H9 (cell line): ENCODE measurements around the gene PCDH9. TPM values are rescaled to one million over a fixed set of nuclear protein-coding genes. Genes with fewer than 3 reads are reported as not detected.

Experiments used
- DNase-seq: peaks from one replicate; pipeline ENCODE4 v3.0.0-alpha.2; 2017
- H2AFZ ChIP-seq: one replicate; pipeline ENCODE4 v1.6.1; 2013; ENCODE audit warnings: mild to moderate bottlenecking, low read length, control low read depth, moderate library complexity
- H2AK5ac ChIP-seq: 2 replicates; pipeline ENCODE4 v1.6.1; 2013; ENCODE audit warnings: low read length, control low read depth, mixed read lengths; ENCODE audit not compliant: insufficient read length
- H2BK120ac ChIP-seq: one replicate; pipeline ENCODE4 v1.6.1; 2013; ENCODE audit warnings: low read depth, mild to moderate bottlenecking, low read length, control low read depth, inconsistent platforms; ENCODE audit not compliant: poor library complexity, severe bottlenecking
- H2BK12ac ChIP-seq: 2 replicates; pipeline ENCODE4 v1.6.1; 2013; ENCODE audit warnings: low read length, control low read depth, mixed read lengths, low read depth; ENCODE audit not compliant: insufficient read length
- H2BK15ac ChIP-seq: 2 replicates; pipeline ENCODE4 v1.6.1; 2013; ENCODE audit warnings: low read depth, low read length, control low read depth
- H2BK20ac ChIP-seq: one replicate; pipeline ENCODE4 v1.6.1; 2013; ENCODE audit warnings: low read depth, mild to moderate bottlenecking, low read length, control low read depth, inconsistent platforms; ENCODE audit not compliant: poor library complexity, severe bottlenecking
- H2BK5ac ChIP-seq: 2 replicates; pipeline ENCODE4 v1.6.1; 2013; ENCODE audit warnings: low read length, control low read depth, mixed read lengths; ENCODE audit not compliant: insufficient read length
- H3K14ac ChIP-seq: 2 replicates; pipeline ENCODE4 v1.6.1; 2013; ENCODE audit warnings: low read length, control low read depth; ENCODE audit not compliant: insufficient read depth
- H3K18ac ChIP-seq: 2 replicates; pipeline ENCODE4 v1.6.1; 2013; ENCODE audit warnings: low read depth, mild to moderate bottlenecking, mixed read lengths, low read length, control low read depth; ENCODE audit not compliant: insufficient read length
- H3K23ac ChIP-seq: 2 replicates; pipeline ENCODE4 v1.6.1; 2013; ENCODE audit warnings: low read length, control low read depth, mixed read lengths, low read depth; ENCODE audit not compliant: insufficient read length
- H3K23me2 ChIP-seq: 2 replicates; pipeline ENCODE4 v1.6.1; 2013; ENCODE audit warnings: low read depth, mild to moderate bottlenecking, mixed read lengths, low read length, control low read depth; ENCODE audit not compliant: insufficient read length, poor library complexity, severe bottlenecking
- H3K27ac ChIP-seq: 2 replicates; pipeline ENCODE4 v1.5.1; 2013; ENCODE audit warnings: low read length, control low read depth, mixed read lengths, low read depth; ENCODE audit not compliant: insufficient read length
- H3K27me3 ChIP-seq: 2 replicates; pipeline ENCODE4 v1.6.1; 2013; ENCODE audit warnings: low read length, control low read depth, inconsistent platforms; ENCODE audit not compliant: insufficient read depth
- H3K4ac ChIP-seq: 2 replicates; pipeline ENCODE4 v1.6.1; 2013; ENCODE audit warnings: low read depth, mild to moderate bottlenecking, control low read depth, inconsistent platforms, low read length, moderate library complexity
- H3K4me1 ChIP-seq: 2 replicates; pipeline ENCODE4 v1.6.1; 2013; ENCODE audit warnings: low read length, control low read depth, inconsistent platforms; ENCODE audit not compliant: insufficient read depth
- H3K4me2 ChIP-seq: 2 replicates; pipeline ENCODE4 v1.6.1; 2013; ENCODE audit warnings: low read length, control low read depth, mixed read lengths; ENCODE audit not compliant: insufficient read length, insufficient read depth
- H3K56ac ChIP-seq: 2 replicates; pipeline ENCODE4 v1.6.1; 2013; ENCODE audit warnings: low read depth, mild to moderate bottlenecking, mixed read lengths, low read length, control low read depth; ENCODE audit not compliant: insufficient read length
- H3K79me1 ChIP-seq: 2 replicates; pipeline ENCODE4 v1.6.1; 2013; ENCODE audit warnings: low read depth, mild to moderate bottlenecking, moderate library complexity, low read length, control low read depth, inconsistent platforms; ENCODE audit not compliant: insufficient read depth, poor library complexity, severe bottlenecking
- H3K79me2 ChIP-seq: 2 replicates; pipeline ENCODE4 v1.6.1; 2013; ENCODE audit warnings: low read length, control low read depth, inconsistent platforms; ENCODE audit not compliant: insufficient read depth
- H3K9ac ChIP-seq: 2 replicates; pipeline ENCODE4 v1.6.1; 2013; ENCODE audit warnings: low read length, control low read depth, mixed read lengths; ENCODE audit not compliant: insufficient read length; ENCODE audit errors: extremely low read depth
- H3K9me3 ChIP-seq: one replicate; pipeline ENCODE4 v1.6.1; 2013; ENCODE audit warnings: low read depth, low read length, inconsistent platforms; ENCODE audit not compliant: control insufficient read depth
- H3T11ph ChIP-seq: one replicate; pipeline ENCODE4 v1.6.1; 2013; ENCODE audit warnings: mild to moderate bottlenecking, low read length, control low read depth, inconsistent platforms
- H4K20me1 ChIP-seq: one replicate; pipeline ENCODE4 v1.6.1; 2013; ENCODE audit not compliant: control insufficient read depth, insufficient read length, insufficient read depth
- H4K5ac ChIP-seq: 2 replicates; pipeline ENCODE4 v1.6.1; 2013; ENCODE audit warnings: low read depth, mild to moderate bottlenecking, mixed read lengths, low read length, control low read depth; ENCODE audit not compliant: insufficient read length
- H4K8ac ChIP-seq: replicated peaks from 2 replicates; pipeline ENCODE4 v1.6.1; 2013; ENCODE audit warnings: low read length, control low read depth, mixed read lengths, low read depth; ENCODE audit not compliant: insufficient read length
- H4K91ac ChIP-seq: 2 replicates; pipeline ENCODE4 v1.6.1; 2013; ENCODE audit warnings: low read depth, mild to moderate bottlenecking, moderate library complexity, mixed read lengths, low read length, control low read depth; ENCODE audit not compliant: insufficient read length
- H3K27ac Mint-ChIP-seq, 3 experiments: 2 replicates in 2 of 3; 3 replicates in 1 of 3; pipeline ENCODE4 v1.8.0; 2020 to 2021; ENCODE audit warnings: mixed read lengths in 3 of 3, mild to moderate bottlenecking in 1 of 3, moderate library complexity in 1 of 3
- H3K27me3 Mint-ChIP-seq: 2 replicates; pipeline ENCODE4 v1.8.0; 2021; ENCODE audit warnings: low read depth, mild to moderate bottlenecking, moderate library complexity, mixed read lengths
- H3K36me3 Mint-ChIP-seq, 3 experiments: 2 replicates in 2 of 3; 3 replicates in 1 of 3; pipeline ENCODE4 v1.8.0; 2020 to 2021; ENCODE audit warnings: low read depth in 3 of 3, mixed read lengths in 3 of 3; ENCODE audit not compliant: insufficient read depth in 1 of 3
- H3K4me1 Mint-ChIP-seq, 2 experiments: 2 replicates each; pipeline ENCODE4 v1.8.0; 2020; ENCODE audit warnings: mixed read lengths in 2 of 2
- H3K4me3 Mint-ChIP-seq, 2 experiments: 2 replicates in 1 of 2; 3 replicates in 1 of 2; pipeline ENCODE4 v1.8.0; 2020 to 2021; ENCODE audit warnings: mild to moderate bottlenecking in 2 of 2, mixed read lengths in 2 of 2, moderate library complexity in 1 of 2
- H3K9me3 Mint-ChIP-seq, 2 experiments: 2 replicates in 1 of 2; 3 replicates in 1 of 2; pipeline ENCODE4 v1.8.0; 2020; ENCODE audit warnings: mild to moderate bottlenecking in 2 of 2, mixed read lengths in 2 of 2, moderate library complexity in 1 of 2
- CTCF ChIP-seq: fragments of 200-600 bp; sonication (generic); conservative IDR thresholded peaks from 3 replicates; pipeline ENCODE4 v1.8.0; 2021; ENCODE audit warnings: antibody characterized with exemption, mild to moderate bottlenecking
- WGBS: extraction: QIAGEN DNeasy Blood & Tissue Kit; methylation state at CpG from one replicate; pipeline ENCODE4 v1.1.7; 2013; ENCODE audit warnings: missing lambda C conversion rate, low lambda C conversion rate, mixed read lengths; ENCODE audit not compliant: insufficient read length; ENCODE audit errors: extremely low coverage; 5-methylcytosine and 5-hydroxymethylcytosine counted together
- total RNA-seq: library from RNA; stranded (reverse); gene quantifications from 2 replicates; pipeline ENCODE4 v1.2.1, GENCODE V29; 2021

PCDH9 gene
- total RNA-seq, 1 experiment from 2014 or later: 0.11 TPM

DNA sequence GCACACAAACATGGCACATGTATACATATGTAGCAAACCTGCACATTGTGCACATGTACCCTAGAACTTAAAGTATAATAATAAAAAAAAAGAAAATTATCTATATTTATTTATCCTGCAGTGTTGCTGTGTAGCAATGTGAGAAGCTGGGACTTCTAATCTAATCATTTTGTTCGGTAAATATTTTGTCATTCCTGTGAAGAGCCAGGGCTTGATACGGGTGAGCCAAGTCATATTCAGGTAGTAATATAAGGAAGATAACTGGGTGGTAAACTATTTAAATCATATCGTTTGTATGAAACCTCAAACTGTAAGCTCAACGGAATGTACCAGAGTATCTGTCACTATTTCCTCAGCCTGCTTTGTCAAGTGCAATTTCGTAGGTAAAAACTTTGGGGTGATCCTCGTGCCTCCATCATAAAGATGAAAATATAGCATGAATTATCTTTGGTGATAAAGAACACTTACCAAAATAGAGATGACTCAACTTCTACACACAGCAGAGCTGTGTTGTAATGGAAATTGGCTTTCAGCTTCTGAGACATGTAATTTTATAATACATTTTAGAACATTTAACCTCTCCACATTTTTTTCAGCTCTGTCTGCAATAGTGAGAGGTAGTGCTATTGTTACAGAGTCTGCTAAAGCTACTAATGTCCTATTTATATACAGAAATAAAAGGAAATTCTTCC lies 92.9 kb downstream of the PCDH9 start:
- H3K79me1 ChIP-seq: no peaks in the 10 kb centered on the region
- no peaks in the 10 kb centered on the region for H4K20me1 ChIP-seq
- H3K27me3 Mint-ChIP-seq: no peaks in the 10 kb centered on the region
- H4K5ac ChIP-seq: no peak overlapping the region
- no peak overlapping the region for H3K27ac ChIP-seq
- H3K4me2 ChIP-seq: no peak overlapping the region
- H3K27me3 ChIP-seq: no peaks in the 10 kb centered on the region
- H3K79me2 ChIP-seq: no peaks in the 10 kb centered on the region
- H2BK12ac ChIP-seq: no peak overlapping the region
- no peak overlapping the region for H2BK5ac ChIP-seq
- H3K9ac ChIP-seq: no peak overlapping the region
- H3K9me3 Mint-ChIP-seq: no peaks in the 10 kb centered on the region
- H3K4me1 ChIP-seq: no peaks in the 10 kb centered on the region
- no peak overlapping the region for H2AK5ac ChIP-seq
- no peak overlapping the region; a peak in 1 of 7 replicates for H3K27ac Mint-ChIP-seq
- H2AFZ ChIP-seq: no peak overlapping the region
- no CpG with 5 or more reads among the region's 6 CpGs for WGBS
- no peak overlapping the region for H3K18ac ChIP-seq
- H3K4ac ChIP-seq: no peak overlapping the region
- no peak overlapping the region for H3K4me3 Mint-ChIP-seq
- H2BK20ac ChIP-seq: no peak overlapping the region
- no peaks in the 10 kb centered on the region for H3K9me3 ChIP-seq
- H4K91ac ChIP-seq: no peak overlapping the region
- no peak overlapping the region for H4K8ac ChIP-seq
- H3K14ac ChIP-seq: no peak overlapping the region
- H3K23ac ChIP-seq: no peak overlapping the region
- H2BK120ac ChIP-seq: no peak overlapping the region
- peaks cover 4% of the 10 kb centered on the region in 2 experiments for H3K4me1 Mint-ChIP-seq
- no peak overlapping the region for H2BK15ac ChIP-seq
- H3K56ac ChIP-seq: no peak overlapping the region
- H3K23me2 ChIP-seq: no peaks in the 10 kb centered on the region
- DNase-seq: no peak
- no peaks in the 10 kb centered on the region; a peak in 1 of 7 replicates for H3K36me3 Mint-ChIP-seq
- H3T11ph ChIP-seq: no peak overlapping the region
- TF ChIP-seq CTCF: no peak
